Fibroblast of the aortic adventitia (primary cell): ENCODE data around the gene FKRP. TPM values are rescaled to one million over a fixed set of nuclear protein-coding genes. Genes with fewer than 3 reads are reported as not detected.

Experiments used
- DNase-seq: peaks from one replicate; pipeline ENCODE4 v3.0.0-alpha.2; 2010; ENCODE audit warnings: low read depth
- H3K4me3 ChIP-seq: 2 replicates; pipeline ENCODE4 v1.5.1; 2011; ENCODE audit warnings: low read depth, mild to moderate bottlenecking, control low read depth, low read length, moderate library complexity
- CTCF ChIP-seq: IDR thresholded peaks from 2 replicates; pipeline ENCODE4 v1.5.1; 2011; ENCODE audit warnings: mild to moderate bottlenecking, low read length, control low read depth, inconsistent platforms; ENCODE audit not compliant: insufficient read depth
- total RNA-seq: library from RNA; depleted of rRNA; stranded (reverse); fragments of >200 nt; gene quantifications from 2 replicates; pipeline ENCODE4 v1.2.3, GENCODE V29; 2012; ENCODE audit warnings: low replicate concordance

Gene FKRP
- total RNA-seq, 1 donor = 11.8 TPM

DNA sequence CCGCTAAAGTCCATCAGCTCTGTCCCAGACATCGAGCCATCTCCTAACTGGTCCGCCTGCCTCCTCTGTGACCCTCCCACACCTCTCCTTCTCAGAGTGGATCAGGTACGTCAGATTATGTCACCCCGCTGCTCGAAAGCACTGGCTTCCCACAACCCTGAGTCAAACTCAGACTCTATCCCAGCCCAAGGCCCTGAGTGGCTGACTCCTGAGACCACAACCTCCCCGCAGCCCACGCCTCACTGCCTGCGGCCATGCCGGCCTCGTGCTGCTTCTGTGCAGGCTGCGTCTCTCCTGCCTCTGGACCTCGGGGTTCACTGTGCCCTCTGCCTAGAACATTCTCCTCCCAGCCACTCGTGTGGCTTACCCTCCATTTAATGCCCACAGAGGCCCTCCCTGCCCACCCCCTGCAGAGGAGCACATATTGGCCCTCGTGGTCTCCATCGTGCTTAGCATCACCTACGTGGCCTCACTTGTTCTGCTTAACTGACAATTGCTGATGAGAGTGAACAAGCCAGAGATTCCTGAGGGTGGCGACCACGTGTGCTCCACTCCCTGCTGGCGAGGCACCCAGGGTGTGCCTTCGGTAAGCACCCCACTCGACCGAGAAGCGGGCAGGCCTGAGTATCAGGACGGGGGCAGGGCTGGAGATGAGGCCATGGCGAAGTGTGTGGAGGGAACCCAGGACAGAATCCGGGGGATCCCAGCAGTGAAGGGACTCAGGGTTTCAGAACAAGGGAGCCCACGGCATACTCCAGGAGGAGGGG is 13.5 kb upstream of the FKRP start:
- no peak for TF ChIP-seq CTCF
- DNase-seq = no peak
- no peak overlapping the region for H3K4me3 ChIP-seq

GRCh38 chr19:46732966-46733689 is 12.7 kb upstream of the FKRP start:
- DNase-seq = no peak
- TF ChIP-seq CTCF = no peak

GRCh38 chr19:46733690-46734292 is 12.1 kb upstream of the FKRP start:
- TF ChIP-seq CTCF = no peak
- no peak for DNase-seq
- no peak overlapping the region for H3K4me3 ChIP-seq

More at GRCh38 chr19:46732966-46733689, 12.7 kb upstream of the FKRP start:
- H3K4me3 ChIP-seq = no peak overlapping the region

- no peak for DNase-seq
- H3K4me3 ChIP-seq = no peak overlapping the region
- TF ChIP-seq CTCF = no peak
Measured at GRCh38 chr19:46736531-46737297, 9.1 kb upstream of the FKRP start.

DNA sequence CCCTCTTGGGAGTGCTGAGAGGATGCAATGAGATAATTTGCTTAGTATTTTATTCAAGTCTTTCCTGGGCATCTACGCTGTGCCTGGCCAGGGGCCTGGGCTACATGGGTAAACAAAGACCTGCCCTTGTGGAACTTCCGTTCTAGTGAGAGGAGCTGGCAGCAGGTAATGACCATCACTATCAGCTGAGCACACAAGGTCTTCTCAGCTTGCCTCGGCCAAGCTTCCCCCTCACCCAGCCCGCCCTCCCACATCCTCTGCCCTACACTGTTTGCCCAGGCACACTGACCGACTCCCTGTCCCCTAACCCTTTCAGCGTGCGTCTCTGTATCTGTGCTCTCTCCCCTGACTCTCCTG is 8.6 kb upstream of the FKRP start:
- no peak for TF ChIP-seq CTCF
- DNase-seq = no peak

GRCh38 chr19:46737761-46738171 is 8.1 kb upstream of the FKRP start:
- no peak for TF ChIP-seq CTCF
- DNase-seq = no peak
- H3K4me3 ChIP-seq = no peak overlapping the region

More for the DNA sequence above, 8.6 kb upstream of the FKRP start:
- H3K4me3 ChIP-seq = no peak overlapping the region
